GM20000 (cell line): Measurements from ENCODE around the gene GRIK5.
"Not testable (repeated sequence)": the region's sequence is repeated elsewhere in the genome, so short reads cannot be mapped to it uniquely, and the experiment has no call there.

Experiments
- DNase-seq: peaks from one replicate; pipeline ENCODE4 v3.0.0; 2012; ENCODE audit warnings: low spot score
- TF ChIP-seq, protein P1 (sequence below): IDR thresholded peaks from 2 replicates; pipeline ENCODE4 v1.5.1; 2012; ENCODE audit warnings: mild to moderate bottlenecking, control low read depth; ENCODE audit errors: extremely low read depth, missing control alignments

The GRIK5 gene

DNA sequence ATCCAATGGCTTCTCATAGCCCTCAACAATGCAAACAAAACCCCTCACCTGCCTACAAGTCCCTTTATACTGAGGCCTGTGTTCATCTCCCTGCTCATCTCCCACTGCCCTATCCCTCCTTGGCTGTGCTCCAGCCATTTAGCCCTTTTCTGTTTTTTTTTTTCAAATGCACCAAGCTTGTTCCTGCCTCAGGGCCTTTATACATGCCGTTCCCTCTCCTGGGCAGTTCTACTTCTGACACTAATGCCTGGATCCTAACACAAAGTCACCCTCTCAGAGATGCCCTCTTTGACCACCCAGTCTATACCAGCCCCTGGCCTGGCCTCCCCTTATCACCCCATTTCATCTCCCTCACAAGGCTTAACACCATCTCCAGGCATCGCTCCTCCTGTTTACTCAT, 32.9 kb upstream of the GRIK5 start:
- DNase-seq, result no peak
- TF ChIP-seq, protein P1, sequence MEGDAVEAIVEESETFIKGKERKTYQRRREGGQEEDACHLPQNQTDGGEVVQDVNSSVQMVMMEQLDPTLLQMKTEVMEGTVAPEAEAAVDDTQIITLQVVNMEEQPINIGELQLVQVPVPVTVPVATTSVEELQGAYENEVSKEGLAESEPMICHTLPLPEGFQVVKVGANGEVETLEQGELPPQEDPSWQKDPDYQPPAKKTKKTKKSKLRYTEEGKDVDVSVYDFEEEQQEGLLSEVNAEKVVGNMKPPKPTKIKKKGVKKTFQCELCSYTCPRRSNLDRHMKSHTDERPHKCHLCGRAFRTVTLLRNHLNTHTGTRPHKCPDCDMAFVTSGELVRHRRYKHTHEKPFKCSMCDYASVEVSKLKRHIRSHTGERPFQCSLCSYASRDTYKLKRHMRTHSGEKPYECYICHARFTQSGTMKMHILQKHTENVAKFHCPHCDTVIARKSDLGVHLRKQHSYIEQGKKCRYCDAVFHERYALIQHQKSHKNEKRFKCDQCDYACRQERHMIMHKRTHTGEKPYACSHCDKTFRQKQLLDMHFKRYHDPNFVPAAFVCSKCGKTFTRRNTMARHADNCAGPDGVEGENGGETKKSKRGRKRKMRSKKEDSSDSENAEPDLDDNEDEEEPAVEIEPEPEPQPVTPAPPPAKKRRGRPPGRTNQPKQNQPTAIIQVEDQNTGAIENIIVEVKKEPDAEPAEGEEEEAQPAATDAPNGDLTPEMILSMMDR, result no peak

DNA sequence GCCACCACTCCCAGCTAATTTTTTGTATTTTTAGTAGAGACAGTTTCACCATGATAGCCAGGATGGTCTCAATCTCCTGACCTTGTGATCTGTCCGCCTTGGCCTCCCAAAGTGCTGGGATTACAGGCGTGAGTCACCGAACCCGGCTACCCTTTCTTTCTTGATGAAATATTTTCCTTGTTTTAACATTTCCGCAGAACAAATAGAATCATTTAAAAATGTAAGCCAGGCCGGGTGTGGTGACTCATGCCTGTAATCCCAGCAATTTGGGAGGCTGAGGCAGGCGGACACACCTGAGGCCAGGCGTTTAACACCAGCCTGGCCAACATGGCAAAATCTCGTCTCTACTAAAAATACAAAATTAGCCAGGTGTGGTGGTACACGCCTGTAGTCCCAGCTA, 30.2 kb upstream of the GRIK5 start:
- not testable (repeated sequence) for DNase-seq

DNA sequence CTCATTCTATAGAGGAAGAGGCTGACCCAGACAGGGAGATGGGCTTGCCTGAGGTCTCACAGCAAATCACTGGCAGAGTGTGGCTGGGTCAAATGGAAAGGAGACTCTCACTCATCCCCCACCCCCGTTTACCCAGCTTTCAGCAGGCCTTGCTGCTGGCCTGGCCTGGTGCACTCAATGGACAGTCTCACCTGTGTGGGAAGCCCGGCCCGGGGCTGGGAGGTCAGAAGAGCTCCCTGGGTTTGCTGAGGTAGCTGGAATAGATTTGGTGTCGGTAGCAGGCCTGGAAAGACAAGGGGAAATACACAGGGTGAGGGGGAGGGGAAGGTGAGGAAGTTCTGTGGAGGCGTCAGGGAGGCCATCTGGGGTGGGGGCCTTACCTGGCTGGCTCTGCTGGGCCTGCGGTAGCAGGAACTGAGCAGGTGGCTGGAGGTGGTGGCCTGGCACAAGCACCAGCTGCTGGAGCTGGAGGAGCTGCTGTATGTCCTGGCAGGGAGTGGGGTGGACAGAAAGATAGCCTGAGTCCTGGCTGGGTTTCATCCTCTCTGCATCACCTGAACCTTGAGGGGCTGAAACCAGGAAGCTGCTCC, 29.4 kb upstream of the GRIK5 start:
- TF ChIP-seq, protein P1, result no peak
- no peak for DNase-seq

DNA sequence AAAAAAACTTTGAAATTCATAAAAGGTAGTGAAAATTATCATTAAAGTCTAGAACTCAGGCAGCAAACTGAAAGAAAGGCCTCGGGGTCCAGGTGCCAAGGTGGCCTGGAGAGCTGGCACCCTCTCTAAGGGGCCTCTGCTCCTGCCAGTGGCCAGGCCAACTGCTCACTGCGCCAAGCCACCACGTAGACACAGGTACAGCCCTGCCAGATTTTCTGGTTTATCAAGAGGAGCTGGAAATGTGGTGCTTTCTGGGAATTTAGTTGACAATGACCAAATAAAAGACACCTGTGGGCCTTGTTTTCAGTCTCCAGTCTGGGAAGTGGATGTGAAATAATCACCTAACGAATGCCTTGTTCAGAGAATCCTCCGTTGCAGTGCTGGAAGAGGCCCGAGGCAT, 28.8 kb upstream of the GRIK5 start:
- TF ChIP-seq, protein P1, result no peak
- DNase-seq, result no peak

DNA sequence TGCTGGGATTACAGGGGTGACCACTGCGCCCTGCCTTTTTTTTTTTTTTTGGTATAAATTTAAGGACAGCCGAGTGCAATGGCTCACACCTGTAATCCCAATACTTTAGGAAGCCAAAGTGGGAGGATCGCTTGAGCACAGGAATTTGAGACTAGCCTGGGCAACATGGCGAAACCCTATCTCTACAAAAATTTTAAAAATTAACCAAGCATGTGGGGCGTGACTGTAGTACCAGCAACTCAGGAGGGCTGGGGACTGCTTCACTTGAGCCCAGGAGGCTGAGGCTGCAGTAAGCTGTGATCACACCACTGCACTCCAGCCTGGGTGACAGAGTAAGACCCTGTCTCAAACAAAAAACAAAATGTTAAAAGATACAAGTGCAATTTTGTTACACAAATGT, 27.5 kb upstream of the GRIK5 start:
- no peak for DNase-seq
- TF ChIP-seq, protein P1, result no peak

DNA sequence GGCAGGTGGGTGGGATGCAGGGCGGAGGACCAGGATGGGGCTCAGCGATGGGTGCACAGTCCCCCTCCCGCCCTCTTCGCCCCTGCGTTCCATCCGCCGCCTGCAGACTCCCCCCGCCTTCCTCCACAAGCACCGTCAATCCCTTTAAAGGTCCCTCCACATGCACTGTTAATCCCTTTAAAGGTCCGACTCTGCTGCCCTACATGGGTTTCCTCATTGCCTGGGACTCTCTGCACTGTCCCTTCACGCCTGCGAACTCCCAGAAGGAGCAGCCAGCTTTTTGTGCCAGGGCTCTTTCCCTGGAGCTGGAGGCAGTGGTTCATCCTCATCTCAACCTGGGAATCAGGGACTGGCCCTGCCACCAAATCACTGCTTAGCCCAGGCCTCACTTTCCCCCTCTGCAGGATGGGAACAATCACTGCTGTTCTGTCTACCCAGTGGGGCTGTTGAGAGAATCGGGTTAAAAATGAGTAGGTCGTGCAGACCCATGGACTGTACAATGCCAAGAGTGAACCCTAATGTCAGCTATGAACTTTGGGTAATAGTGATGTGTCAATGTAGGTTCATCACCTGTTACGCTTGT, 26.3 kb upstream of the GRIK5 start:
- TF ChIP-seq, protein P1, result no peak
- no peak for DNase-seq

DNA sequence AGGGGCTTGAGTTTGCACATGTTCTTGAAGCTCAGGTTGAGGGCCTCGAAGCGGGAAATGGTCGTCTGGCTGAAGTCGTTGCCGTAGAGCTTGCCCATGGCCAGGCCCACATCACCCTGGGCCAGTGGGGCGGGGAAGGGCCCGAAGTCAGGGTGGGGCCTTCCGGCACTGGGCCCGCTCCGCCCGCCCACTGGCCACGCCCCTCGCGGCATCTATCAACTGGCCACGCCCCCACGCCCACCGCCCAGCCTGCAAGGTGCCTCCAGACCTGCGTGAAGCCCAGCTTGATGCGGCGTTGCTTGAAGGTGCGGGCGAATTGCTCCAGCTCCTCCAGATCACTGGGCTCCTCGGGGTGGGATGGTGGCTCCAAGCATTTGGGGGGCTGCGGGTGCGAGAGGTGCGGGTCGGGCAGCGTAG, 25.8 kb upstream of the GRIK5 start:
- DNase-seq, result no peak
- TF ChIP-seq, protein P1, result no peak

DNA sequence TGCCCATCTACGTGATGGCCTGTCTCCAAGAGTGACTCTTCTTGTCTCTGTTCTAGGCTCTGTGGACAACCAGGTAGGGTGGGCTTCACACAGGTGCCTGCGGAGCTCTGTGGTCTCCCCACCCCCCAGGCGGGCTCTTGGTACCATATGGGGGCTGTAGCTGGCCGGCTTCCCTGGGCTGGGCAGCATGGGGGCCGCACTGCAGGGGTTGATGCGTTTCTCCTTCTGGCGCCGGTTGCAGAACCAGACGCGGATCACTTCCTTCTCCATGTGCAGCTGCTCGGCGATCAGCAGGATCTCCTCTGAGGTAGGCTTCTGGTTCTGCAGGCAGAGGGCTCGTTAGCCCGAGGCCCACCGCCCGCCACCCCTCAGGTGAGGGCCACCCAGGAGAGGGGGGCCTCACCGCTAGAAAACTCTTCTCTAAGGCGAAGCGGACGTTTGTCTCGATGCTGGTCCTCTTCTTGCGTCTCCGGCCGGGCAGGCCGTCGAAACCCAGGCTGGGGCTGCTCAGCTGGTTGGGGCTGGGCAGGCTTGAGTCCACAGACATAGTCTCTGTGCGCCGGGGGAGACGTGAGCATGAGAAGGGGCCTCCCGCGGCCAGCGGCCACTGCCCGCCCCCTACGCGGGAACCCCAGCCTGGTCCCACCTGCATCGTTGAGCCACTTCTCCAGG, 25.3 kb upstream of the GRIK5 start:
- no peak for DNase-seq
- TF ChIP-seq, protein P1, result no peak
